ENCODE measurements around the gene AMACR.

The AMACR gene

DNA sequence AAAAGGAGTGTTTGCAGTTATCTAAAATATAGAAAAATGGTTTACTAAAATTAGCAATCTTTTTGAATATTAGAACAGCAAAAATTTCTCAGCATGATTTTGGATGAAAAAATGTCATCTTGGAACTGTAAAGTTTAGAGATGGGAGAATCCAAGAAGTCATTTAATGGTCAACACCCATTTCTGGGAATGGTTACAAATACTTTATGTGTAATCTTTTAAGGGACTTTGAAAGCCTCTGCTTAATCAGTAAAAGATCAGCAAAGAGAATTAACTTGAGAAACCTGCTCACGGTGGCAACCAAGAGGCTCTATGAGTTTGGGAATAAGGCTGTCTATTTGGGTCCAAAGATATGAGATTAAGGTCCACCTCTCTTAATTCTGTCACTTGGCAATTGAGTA, 22.2 kb upstream of the AMACR start:
- TF ChIP-seq JUND (IDR thresholded peaks at IDR 0.05; ENCODE audit: low read depth) = no peak
- DNase-seq (ENCODE audit: low read depth in 1 of 2, low spot score in 1 of 2) = no peak
- in situ Hi-C loops (cut with HindIII; ENCODE audit: low pct_unique_long_range_greater_than_20kb, low sequenced_read_pairs) = no loop called here

DNA sequence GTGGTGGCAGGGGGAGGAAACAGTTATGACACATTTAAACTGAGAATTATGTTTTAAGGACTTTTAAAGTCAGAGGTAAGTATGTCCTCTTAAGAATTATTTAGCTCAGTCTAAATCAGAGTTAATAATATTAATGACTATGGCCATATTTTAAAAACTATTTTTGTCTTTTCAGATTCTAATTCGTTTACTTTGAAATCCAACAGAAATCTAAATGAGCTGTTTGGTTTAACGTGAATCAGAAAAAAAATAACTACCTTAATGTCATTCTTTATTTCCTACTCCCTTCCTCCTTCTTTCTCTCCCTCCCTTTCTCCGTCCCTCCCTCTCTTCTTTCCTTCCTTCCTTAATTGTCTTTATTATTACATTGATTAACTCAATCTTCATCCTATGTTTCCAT, 20.5 kb upstream of the AMACR start:
- no peak for DNase-seq (ENCODE audit: low read depth in 1 of 2, low spot score in 1 of 2)
- in situ Hi-C loops (cut with HindIII; ENCODE audit: low pct_unique_long_range_greater_than_20kb, low sequenced_read_pairs) = no loop called here
- no peak for TF ChIP-seq JUND (IDR thresholded peaks at IDR 0.05; ENCODE audit: low read depth)

DNA sequence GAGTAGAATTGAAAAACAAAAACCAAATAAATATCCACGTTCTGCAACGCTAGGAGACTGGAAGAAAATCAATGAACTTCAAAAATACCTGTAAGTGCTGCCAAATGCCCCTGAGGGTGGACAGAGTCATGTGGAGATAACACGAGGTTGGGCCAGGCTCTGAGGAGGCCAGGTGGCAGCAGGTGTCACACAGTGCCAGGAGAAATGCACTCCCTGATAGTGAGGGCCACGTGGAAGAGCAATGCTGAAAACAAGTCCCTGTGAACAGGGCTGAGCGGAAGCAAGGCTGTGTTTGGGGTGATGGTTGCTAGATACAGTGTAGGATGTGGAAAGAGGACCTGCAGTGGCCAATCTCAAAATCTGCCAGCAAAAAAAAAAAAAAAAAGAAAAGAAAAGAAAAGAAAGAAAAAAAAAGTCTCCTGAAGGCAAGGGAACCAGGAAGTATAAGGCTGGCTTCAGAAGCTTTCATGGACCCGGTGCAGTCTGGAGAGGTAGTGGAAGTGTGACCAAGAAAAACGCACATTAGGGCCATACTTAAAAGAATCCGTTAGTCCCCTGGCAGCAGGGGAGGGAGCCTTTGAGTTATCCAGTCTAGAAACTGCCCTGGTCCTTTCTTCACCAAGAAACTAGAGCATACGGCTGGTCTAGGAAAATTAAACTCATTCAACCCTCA, 18.4 kb upstream of the AMACR start:
- no peak for DNase-seq (ENCODE audit: low read depth in 1 of 2, low spot score in 1 of 2)
- no peak for TF ChIP-seq JUND (IDR thresholded peaks at IDR 0.05; ENCODE audit: low read depth)
- in situ Hi-C loops (cut with HindIII; ENCODE audit: low pct_unique_long_range_greater_than_20kb, low sequenced_read_pairs) = no loop called here

DNA sequence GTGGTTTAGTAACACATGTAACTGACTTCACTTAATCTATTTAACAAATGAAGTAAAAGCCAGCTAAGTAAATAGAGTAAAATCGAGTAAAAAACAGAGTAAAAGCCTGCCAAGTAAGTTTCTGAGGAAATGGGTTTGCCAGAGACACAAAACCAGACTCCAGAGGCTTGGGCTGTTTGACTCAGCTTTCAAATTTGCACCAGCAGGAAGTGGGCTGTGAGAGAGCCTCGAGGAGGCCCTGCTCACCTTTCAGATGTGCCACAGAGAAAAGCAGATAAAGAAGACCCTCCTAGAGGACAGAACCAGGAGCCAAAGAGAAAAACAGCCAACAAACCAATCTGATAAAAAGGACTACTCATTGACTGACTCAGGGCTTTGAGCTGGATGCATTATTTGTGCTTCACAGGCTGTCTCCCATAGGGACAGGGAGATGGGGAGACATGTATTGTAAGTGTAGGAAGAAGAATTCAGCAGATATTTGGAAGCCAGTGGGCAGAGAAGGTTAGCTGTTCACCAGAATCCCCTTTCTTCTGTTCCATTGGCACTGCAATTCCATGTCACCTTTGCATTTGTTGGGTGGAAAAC, 14.4 kb upstream of the AMACR start:
- no peak for TF ChIP-seq JUND (IDR thresholded peaks at IDR 0.05; ENCODE audit: low read depth)
- DNase-seq (ENCODE audit: low read depth in 1 of 2, low spot score in 1 of 2) = no peak
- in situ Hi-C loops (cut with HindIII; ENCODE audit: low pct_unique_long_range_greater_than_20kb, low sequenced_read_pairs) = no loop called here

DNA sequence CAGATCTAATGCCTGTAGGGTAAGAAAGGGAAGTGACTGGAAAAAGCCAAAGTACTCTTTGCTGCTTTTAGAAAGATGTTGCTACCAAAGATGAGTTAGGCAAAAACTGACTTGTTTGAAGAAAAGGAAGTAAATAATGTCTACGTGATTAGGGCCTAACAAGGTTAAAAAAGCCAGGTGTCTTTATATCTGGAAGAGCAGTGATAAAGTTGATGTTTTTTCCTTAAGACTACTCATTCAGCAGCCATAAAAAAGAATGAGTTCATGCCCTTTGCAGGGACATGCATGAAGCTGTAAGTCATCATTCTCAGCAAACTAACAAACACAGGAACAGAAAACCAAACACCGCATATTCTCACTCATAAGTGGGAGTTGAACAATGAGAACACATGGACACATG, 13.5 kb upstream of the AMACR start:
- no peak for DNase-seq (ENCODE audit: low read depth in 1 of 2, low spot score in 1 of 2)
- in situ Hi-C loops (cut with HindIII; ENCODE audit: low pct_unique_long_range_greater_than_20kb, low sequenced_read_pairs) = no loop called here
- TF ChIP-seq JUND (IDR thresholded peaks at IDR 0.05; ENCODE audit: low read depth) = no peak

DNA sequence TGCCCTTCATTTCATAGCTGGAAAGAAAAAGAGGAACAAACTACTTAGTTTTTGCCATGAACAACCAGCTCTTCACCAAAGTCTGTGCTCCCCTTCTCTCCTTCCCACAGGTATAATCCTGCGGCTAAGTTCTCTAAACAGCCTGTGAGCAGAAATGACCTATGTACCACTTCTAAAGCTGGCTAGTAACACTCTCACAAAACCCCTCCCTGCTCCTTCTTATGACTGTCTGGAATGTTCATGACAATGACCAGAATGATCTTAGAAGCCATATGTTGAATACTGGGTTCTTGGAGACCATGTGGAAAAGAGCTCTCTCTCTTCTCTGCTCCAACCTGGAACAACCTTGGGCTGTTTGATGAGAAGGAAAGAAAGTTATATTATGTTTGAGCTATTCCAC, 12.9 kb upstream of the AMACR start:
- no peak for TF ChIP-seq JUND (IDR thresholded peaks at IDR 0.05; ENCODE audit: low read depth)
- in situ Hi-C loops (cut with HindIII; ENCODE audit: low pct_unique_long_range_greater_than_20kb, low sequenced_read_pairs) = no loop called here
- no peak for DNase-seq (ENCODE audit: low read depth in 1 of 2, low spot score in 1 of 2)

DNA sequence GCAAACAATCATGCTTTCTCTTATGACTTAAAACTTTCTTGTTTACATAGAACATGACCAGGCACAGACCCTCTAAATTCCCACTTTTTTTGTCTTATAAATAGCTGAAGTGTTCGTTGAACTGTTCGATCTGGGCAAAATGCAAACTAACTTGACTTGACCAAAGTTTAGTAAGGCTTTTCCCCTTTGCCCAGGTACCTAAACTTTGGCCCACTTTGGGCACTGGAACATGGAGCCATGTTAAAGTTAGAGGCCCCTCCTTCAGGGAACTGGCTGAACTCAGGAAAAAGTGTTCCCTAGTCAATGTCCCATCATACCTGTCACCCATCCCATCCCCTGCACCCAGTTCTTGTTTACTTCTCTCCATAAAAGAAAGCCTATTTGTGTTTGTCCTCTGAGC, 9.4 kb upstream of the AMACR start:
- TF ChIP-seq JUND (IDR thresholded peaks at IDR 0.05; ENCODE audit: low read depth) = no peak
- in situ Hi-C loops (cut with HindIII; ENCODE audit: low pct_unique_long_range_greater_than_20kb, low sequenced_read_pairs) = no loop called here
- DNase-seq (ENCODE audit: low read depth in 1 of 2, low spot score in 1 of 2) = no peak

DNA sequence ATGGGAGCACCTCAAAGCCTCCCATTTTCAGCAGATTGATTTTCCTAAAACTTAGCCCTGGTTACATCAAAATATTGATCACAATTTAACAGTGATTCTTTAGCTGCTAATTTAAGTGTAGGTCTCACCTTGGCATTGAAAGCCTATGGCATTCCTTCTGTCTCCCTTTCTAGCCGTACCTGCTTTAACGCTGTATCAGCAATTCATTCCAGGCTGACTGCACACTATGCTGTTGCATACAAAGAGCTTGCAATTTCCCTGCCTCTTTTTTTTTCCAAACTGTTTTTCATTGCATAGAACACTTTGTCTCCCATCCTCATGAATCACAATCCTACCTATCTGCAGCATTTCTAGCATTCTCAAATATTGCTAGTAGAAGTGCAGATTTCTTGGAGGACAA, 8.9 kb upstream of the AMACR start:
- no peak for TF ChIP-seq JUND (IDR thresholded peaks at IDR 0.05; ENCODE audit: low read depth)
- DNase-seq (ENCODE audit: low read depth in 1 of 2, low spot score in 1 of 2) = no peak
- in situ Hi-C loops (cut with HindIII; ENCODE audit: low pct_unique_long_range_greater_than_20kb, low sequenced_read_pairs) = no loop called here

DNA sequence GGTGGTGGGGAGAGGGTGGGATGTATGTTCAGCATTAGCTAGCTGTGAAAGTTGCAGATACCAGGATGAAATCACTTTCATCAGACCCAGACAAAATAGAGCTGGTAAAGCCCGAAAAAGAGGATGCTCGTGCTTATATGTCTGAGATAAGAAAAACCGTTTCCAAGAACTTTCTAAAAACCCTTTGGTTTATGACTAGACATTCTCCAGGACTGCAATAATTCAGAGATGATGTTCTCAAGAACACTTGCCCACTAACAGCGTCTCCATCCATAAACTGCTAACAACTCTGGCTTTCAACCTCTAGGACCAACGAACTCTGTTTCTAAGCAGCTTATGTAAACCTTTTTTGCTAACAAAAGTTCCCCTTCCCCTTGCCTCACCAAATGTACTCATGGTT, 8.4 kb upstream of the AMACR start:
- TF ChIP-seq JUND (IDR thresholded peaks at IDR 0.05; ENCODE audit: low read depth) = no peak
- in situ Hi-C loops (cut with HindIII; ENCODE audit: low pct_unique_long_range_greater_than_20kb, low sequenced_read_pairs) = no loop called here

DNA sequence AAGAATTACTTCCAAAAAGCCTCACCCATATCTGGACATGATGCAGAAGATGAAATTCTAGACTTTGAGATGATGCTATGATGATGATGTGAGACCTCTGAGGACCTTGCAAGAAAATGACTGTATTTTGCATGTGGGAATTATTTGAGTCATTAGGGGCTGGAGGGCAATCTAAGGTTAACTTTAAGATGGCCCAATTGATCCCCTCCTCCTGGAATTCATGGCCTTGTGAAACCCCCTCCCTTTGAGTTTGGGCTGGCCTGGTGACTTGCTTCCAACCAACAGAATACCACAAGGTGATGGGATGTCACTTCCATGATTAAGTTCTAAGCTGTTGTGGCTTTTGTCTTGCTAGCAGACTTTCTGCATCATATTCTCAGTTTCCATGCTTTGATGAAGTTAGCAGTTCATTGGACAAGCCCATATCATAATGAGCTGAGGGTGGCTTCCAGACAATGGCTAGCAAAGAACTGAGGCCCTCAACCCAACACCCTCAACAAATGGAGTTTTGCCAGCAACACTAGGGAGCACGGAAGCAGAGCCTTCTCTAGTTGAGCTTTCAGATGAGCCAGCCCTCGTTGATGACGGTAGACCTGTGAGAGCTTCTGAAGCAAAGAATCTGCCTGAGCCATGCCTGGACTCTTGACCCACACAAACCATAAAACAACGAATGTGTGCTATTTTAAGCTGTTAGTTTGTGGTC, 7.4 kb upstream of the AMACR start:
- DNase-seq (ENCODE audit: low read depth in 1 of 2, low spot score in 1 of 2) = no peak
- no peak for TF ChIP-seq JUND (IDR thresholded peaks at IDR 0.05; ENCODE audit: low read depth)
- in situ Hi-C loops (cut with HindIII; ENCODE audit: low pct_unique_long_range_greater_than_20kb, low sequenced_read_pairs) = no loop called here

More for the DNA sequence above, 8.4 kb upstream of the AMACR start:
- no peak for DNase-seq (ENCODE audit: low read depth in 1 of 2, low spot score in 1 of 2)

DNA sequence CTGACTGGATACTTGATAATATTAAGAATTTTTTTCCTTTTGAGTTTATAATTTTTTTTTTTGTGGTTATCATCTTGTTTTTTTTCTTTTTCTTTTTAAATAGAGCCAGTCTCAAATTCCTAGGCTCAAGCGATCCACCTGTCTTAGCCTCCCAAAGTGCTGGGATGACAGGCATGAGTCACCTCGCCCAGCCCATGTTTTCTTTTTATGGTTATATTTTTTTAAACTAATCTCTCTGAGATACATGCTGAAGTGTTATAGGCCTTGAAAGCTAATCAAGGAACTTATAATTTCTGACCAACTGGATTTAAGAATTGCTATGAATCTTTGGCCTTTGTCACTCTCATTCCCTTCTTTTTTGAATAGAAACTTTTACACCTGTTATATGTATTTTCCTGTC, 6.8 kb upstream of the AMACR start:
- no peak for TF ChIP-seq JUND (IDR thresholded peaks at IDR 0.05; ENCODE audit: low read depth)
- DNase-seq (ENCODE audit: low read depth in 1 of 2, low spot score in 1 of 2) = no peak
- in situ Hi-C loops (cut with HindIII; ENCODE audit: low pct_unique_long_range_greater_than_20kb, low sequenced_read_pairs) = no loop called here

DNA sequence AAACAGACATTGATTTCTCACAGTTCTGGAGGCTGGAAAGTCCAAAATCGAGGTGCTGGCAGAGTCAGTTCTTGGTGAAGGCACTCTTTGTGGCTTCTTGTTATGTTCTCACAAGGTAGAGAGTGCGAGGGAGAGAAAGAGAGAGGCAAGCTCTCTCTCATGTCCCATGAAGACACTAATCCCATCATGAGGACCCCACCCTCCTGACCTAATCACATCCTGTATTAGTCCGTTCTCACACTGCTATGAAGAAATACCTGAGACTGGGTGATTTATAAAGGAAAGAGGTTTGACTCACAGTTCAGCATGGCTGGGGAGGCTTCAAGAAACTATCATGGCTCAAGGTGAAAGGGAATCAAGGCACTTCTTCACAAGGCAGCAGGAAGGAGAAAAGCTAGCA, 5.7 kb upstream of the AMACR start:
- no peak for TF ChIP-seq JUND (IDR thresholded peaks at IDR 0.05; ENCODE audit: low read depth)
- DNase-seq (ENCODE audit: low read depth in 1 of 2, low spot score in 1 of 2) = no peak

DNA sequence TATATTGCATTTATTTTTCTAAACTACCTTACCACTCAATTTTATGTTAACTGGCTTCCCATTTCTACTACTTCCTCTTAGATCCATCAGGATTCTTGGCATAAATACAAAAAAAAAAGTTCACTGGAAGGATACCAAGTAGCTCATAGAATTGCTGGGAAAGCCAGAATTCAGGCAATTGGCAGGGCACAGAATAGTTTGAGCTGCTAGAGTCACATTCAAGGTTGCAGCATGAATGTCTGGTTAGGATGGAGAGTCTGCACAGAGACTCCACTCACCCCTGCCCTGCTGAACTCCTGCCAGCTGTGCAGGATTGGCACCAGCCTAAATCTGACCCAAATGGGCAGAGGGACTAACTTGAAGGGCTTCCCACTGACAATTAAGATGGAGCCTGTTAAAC, 4.9 kb upstream of the AMACR start:
- no peak for DNase-seq (ENCODE audit: low read depth in 1 of 2, low spot score in 1 of 2)
- in situ Hi-C loops (cut with HindIII; ENCODE audit: low pct_unique_long_range_greater_than_20kb, low sequenced_read_pairs) = no loop called here

More for the DNA sequence above, 5.7 kb upstream of the AMACR start:
- in situ Hi-C loops (cut with HindIII; ENCODE audit: low pct_unique_long_range_greater_than_20kb, low sequenced_read_pairs) = no loop called here

More for the DNA sequence above, 4.9 kb upstream of the AMACR start:
- no peak for TF ChIP-seq JUND (IDR thresholded peaks at IDR 0.05; ENCODE audit: low read depth)
